Activated CD4-positive, alpha-beta T cell treated with anti-CD3 and anti-CD28 coated beads, Interleukin-2, amount 50 U/mL, for 24 hours (primary cell): Measurements from ENCODE around the gene TRIM5.
"Not testable (repeated sequence)": the region's sequence is repeated elsewhere in the genome, so short reads cannot be mapped to it uniquely, and the experiment has no call there.

ENCODE experiments used
- DNase-seq, 2 donors: peaks; one replicate each; pipeline ENCODE4 v3.0.0-alpha.2; 2020; ENCODE audit warnings: low read depth in 1 of 2, low spot score in 1 of 2

TRIM5 gene, protein sequence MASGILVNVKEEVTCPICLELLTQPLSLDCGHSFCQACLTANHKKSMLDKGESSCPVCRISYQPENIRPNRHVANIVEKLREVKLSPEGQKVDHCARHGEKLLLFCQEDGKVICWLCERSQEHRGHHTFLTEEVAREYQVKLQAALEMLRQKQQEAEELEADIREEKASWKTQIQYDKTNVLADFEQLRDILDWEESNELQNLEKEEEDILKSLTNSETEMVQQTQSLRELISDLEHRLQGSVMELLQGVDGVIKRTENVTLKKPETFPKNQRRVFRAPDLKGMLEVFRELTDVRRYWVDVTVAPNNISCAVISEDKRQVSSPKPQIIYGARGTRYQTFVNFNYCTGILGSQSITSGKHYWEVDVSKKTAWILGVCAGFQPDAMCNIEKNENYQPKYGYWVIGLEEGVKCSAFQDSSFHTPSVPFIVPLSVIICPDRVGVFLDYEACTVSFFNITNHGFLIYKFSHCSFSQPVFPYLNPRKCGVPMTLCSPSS

DNA sequence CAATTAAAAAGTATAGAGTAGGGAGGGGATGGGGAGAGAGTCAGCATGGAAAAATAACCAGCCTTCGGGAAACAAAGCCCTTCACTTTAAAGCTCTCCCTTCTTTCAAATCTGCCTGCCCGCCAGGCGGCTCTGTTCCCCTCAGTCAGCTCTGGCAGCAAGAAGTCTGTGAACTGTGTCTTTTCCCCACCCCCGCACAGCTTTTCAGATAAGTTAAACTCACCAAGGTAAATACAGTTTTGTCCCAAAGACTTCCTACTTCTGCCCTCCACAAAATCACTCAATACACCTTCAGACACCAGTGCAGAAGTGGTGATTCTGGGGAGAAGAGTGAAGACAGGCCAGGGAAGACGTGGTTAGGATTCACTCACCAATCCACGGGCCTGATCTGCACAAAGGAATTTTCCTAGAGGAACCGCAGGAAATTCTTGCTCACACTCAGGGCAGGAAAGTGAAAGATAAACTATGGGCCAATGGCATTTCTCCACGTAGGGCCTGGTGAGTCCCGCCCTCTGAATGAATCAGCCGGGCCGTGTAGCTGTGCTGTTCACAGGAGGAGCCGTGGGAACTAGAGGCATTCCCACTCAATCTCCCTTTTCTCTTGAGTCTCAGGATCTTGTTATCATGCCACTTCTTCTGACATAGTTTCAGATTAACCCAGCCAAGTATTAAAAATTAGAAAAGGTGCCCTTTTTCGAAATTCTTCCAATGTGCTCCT lies at the start of gene TRIM5:
Gene TRIM5 (minus strand): TSS at position 429 of the 717 bp plus-strand sequence. CDS start 4,897 bp downstream, outside the sequence.
- peak; percentile 53 to 85 for DNase-seq

DNA sequence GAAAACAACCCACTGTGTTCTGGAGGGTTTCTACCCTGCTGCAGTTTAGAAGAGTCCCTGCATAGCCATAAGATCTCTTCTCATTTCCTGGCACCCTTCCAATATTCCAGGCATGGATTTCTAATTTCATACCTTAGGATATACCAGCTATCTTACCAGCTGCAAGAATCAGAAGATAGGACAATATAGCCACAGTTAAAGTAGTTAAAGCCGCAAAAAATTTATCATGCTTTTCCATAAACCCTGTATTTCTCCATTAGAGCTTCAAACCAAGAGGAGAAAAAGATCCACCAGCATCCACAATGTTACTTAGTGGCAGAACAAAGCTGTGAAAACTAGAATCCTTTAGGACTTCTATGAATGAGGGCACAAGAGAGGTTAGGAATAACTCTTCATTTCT lies 42.8 kb upstream of the TRIM5 start:
- no peak for DNase-seq

DNA sequence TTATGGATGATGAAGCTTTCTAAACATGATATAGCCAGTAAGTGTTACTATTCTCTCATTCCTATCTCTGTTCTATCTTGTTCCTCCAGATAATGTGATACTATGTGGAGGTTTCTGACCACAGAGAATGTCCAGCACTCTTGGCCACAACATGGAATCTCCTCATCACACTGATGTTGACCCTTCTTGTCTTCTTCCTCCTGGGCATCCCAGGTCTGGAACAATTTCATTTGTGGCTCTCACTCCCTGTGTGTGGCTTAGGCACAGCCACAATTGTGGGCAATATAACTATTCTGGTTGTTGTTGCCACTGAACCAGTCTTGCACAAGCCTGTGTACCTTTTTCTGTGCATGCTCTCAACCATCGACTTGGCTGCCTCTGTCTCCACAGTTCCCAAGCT lies 41.5 kb upstream of the TRIM5 start:
- DNase-seq, result no peak

DNA sequence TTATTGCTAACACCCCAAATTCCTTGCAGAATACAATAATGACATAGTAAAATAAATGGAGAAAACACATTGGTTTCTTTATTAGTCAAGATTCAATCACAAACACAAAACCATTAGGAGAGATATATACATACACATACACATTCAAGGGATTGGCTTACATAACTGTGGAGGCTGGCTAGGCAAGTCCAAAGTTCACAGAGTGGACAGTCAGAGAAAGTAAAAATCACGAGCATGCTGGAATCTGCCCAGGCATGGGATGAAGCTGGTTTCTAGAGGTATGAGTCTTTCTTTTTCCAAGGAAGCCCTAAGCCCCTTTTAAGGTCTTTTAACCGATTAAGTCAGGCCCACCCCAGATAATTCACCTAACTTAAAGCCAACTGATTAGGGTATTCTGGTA lies 37.7 kb upstream of the TRIM5 start:
- no peak for DNase-seq

DNA sequence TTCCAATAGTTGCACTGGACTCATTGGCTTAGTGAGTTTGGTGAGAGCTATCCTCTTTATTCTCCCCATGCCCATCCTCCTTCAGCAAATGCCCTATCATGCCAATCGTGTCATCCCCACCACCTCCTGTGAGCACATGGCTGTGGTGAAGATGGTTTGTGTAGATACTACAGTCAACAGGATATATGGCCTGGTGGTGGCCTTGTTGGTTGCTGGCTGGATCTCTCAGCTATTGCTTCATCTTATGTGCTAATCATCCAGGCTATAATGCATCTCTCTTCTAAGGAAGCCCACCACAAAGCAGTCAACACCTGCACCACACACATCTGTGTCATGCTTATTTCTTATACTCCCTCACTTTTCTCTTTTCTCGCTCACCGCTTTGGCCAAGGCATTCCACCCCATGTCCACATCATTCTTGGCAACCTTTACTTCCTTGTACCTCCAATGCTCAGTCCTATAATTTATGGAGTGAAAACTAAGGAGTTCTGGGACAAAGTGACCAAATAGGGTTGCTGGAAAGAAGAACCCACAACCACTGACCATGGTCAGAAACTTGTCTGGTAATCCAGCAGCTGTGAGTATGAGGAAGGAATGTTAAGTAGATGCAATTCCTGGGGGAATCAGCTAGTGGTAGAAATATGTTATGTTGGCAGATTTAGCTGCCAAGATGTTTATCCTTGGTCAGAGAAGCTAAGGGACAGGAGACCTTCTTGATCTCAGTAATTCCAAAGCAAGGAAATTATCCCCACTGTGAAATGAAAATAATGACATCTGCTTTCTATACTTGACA lies 35.0 kb upstream of the TRIM5 start:
- DNase-seq, result no peak

DNA sequence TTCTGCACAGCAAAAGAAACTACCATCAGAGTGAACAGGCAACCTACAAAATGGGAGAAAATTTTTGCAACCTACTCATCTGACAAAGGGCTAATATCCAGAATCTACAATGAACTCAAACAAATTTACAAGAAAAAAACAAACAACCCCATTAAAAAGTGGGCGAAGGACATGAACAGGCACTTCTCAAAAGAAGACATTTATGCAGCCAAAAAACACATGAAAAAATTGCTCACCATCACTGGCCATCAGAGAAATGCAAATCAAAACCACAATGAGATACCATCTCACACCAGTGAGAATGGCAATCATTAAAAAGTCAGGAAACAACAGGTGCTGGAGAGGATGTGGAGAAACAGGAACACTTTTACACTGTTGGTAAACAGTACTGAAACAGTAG lies 31.6 kb upstream of the TRIM5 start:
- not testable (repeated sequence) for DNase-seq

DNA sequence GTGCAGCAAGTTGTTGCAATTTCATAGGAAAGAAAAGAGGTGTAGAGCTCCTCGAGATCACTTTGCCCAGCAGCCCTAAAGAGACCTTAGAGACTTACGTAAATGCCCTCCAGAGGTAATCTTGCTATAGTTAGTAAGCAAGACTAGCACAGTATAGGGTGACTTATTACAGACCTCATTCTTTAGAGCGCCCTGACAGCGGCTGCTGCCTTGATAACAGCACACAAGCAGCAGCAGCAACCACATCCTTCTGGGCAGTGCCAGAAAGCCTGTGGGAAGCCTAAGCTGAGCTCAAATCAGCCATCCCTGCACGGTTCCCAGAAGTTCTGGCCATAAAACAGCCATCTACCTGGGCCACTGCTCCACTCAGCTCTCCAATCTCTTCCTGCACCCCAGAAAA lies 28.8 kb upstream of the TRIM5 start:
- no peak for DNase-seq

DNA sequence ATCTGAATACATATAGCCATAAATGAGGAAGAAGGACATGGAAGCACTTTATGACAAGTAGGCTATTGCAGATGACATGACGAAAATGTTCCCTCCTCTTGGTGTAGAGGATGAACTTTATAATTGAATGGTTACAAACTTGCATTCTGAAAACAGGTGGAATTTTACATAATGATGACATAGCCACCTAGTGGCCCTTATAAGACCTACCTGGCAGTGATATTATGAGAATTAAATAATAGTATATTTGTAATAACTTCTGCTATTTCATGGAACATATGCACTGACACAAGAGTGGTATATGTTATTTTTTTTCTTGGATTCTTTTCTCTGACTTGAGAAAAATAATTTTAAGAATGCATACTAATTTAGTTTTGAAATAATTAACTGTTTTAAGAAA lies 27.6 kb upstream of the TRIM5 start:
- DNase-seq, result no peak

DNA sequence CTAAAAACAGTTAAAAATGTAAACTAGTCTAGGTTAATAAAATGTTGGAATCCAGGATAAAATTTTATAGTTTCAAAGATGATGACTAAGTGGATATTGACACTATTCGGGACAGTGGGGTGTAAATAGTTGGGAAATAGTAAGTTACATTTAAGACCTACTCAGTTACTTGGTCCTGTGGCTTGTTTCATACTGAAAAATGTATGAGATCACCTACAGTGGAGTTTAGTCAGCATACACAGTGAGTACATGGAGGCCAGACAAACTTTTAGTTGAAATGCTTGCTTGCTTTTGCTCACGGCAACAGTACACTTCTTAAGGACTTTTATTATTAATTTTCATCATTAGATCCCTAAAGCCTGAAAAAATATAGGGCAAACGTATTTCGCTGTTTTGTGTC lies 20.8 kb upstream of the TRIM5 start:
- DNase-seq, result no peak

DNA sequence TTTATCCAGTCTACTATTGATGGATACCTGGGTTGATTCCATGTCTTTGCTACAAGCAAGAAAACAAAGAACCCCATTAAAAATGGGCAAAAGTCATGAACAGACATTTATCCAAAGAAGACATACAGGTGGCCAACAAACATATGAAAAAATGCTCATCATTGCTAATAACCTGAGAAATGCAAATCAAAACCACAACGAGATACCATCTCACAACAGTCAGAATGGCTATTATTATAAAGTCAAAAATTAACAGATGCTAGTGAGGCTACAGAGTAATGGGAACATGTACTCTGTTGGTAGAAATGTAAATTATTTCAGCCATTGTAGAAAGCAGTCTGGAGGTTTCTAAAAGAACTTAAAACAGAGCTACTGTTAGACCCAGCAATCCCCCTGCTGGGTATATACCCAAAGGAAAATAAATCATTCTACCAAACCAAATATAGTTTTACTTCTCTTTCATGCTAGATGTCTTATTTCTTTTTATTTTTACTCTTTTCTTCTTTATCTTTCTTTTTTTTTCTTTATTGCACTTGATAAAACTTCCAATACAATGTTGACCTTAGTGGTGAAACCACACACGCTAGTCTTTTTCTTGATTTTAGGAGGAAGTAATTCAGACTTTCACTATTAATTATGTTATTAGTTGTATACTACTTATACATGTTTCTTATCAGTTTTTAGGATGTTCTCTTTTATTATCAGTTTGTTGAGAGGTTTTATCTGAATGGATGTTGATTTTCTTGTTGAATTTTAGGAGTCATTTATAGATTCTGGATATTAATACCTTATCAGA lies 19.1 kb upstream of the TRIM5 start:
- no peak for DNase-seq

DNA sequence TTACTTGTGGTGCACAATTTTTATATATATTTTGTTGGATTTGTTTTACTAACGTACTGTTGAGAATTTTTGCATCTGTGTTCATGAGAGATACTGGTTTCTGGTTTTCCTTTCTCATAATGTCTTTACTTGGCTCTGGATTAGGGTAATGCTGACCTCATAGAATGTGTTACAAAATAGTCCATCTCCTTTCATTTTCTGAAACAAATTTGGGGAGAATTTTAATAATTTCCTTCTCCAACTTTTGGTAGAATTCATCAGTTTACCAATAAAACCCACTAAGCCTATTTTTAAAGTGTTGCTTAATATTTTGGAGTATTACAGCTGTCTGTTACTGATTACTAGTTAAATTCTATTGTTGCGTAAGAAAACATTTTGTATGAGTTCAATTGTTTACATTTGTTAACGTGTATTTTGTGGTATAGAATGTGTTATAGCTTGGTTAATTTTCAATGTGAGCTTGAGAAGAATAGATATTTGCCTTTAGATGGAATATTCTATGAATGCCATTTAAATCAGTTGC lies 16.2 kb upstream of the TRIM5 start:
- DNase-seq, result no peak

DNA sequence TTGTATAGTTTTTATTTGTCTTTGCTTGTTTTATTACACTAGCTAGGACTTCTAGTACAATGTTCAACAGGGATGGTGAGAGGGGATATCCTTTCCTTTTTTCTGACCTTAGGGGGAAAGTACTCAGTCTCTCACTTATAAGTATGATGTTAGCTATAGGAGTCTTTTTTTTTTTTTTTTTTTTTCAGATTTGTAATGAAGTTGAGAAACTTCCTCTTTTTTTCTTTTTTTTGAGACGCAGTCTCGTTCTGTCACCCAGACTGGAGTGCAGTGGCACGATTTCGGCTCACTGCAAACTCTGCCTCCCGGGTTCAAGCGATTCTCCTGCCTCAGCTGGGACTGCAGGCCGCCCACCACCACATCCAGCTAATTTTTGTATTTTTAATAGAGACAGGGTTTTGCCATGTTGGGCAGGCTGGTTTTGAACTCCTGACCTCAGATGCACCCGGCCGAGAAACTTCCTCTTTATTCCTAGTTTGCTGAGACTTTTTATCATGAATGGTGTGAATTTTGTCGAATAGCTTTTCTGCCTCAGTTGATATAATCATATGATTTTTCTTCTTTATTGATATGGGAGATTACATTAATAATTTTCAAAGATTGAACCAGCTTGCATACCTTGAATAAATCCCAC lies 15.7 kb upstream of the TRIM5 start:
- DNase-seq, result no peak

DNA sequence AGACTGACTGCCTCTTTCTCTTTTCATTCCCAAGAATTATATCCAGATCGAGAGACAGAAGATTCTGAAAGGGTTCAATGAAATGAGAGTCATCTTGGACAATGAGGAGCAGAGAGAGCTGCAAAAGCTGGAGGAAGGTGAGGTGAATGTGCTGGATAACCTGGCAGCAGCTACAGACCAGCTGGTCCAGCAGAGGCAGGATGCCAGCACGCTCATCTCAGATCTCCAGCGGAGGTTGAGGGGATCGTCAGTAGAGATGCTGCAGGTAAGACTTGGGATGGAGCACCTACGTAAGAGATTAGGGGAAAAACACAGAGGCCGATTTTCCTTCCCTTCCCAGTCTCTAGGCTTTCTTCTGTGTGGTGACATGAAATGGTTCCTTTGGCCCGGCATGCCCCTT lies 13.4 kb upstream of the TRIM5 start:
- no peak for DNase-seq

DNA sequence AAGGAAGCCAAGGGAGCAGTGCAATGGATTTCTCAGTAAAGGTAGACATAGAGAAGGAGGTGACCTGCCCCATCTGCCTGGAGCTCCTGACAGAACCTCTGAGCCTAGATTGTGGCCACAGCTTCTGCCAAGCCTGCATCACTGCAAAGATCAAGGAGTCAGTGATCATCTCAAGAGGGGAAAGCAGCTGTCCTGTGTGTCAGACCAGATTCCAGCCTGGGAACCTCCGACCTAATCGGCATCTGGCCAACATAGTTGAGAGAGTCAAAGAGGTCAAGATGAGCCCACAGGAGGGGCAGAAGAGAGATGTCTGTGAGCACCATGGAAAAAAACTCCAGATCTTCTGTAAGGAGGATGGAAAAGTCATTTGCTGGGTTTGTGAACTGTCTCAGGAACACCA lies 11.3 kb upstream of the TRIM5 start:
- DNase-seq, result no peak

DNA sequence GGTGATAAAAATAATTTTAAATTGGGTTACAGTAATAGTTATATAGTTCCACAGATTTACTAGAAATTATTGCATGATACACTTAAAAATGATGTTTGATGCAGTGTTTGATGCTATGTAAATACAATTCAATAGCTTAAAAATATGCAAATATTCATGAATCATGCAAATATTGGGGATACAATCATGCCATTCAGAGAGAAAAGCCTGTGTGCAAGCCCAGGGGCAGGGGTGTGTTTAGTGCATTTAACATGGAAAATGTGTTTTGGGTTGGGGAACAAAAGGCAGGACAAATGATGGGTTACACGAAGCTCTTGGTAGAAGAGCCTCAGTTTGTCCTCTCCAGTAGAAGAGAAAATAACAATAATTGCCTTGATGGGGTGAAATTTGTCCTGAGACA lies 10.7 kb upstream of the TRIM5 start:
- DNase-seq, result no peak

DNA sequence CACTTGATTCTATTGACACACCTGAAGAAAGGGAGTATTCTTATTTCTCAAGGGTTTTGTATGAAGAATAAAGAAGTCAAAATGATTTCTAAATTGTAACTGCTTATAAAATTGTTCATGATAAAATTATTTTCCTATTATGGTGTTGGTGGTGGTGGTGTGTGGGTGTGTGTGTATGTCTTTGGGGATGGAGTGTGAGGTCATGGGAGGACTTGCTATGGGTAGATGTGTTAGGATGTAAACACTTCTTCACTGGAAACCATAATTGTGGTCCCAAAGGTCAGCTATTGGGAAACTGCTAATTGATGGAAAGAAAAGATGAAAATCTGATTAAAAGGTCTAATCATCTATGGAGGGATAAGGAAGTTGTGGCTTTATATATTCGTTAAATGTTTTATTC lies 9.8 kb upstream of the TRIM5 start:
- DNase-seq, result no peak

DNA sequence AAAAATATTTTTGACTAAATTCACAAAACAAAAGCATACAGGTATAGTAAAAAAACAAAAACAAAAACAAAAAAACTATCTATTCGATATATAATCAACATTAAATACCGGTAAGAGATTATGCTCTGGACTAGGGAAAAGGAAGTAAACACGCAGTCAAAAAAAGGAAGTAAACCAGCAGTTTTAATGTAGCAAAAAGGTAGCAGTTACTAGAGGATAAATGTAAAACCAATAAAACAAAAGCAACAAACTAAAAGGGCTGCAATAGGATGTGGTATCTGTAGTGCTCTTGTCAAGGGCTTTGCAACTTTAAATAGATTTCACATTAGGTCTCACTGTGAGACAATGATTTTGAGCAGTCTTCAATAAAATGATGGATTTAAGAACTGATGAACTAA lies 7.1 kb upstream of the TRIM5 start:
- DNase-seq, result no peak

DNA sequence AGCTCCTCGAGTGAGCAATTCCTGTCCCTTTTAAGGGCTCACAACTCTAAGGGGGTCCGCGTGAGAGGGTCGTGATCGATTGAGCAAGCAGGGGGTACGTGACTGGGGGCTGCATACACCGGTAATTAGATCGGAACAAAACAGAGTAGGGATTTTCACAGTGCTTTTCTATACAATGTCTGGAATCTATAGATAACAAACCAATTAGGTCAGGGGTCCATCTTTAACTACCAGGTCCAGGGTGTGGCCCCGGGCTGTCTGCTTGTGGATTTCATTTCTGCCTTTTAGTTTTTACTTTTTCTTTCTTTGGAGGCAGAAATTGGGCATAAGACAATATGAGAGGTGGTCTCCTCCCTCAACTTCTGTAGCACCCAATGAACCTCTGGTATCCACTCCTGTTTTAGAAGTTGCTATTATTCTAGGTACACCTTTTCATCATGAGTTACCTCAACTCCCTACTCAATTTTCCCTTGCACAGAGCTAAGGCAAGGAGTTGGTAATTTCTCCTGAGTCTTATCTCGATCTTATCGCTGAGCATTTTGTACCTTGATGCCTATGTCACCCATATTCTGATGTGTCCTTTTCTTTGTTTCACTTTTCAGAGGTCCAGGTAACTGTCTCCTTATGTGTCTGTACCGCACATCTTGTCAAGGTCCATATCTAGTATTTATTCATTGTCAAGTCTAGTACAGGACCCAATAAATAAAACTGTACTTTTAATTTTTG lies 6.5 kb upstream of the TRIM5 start:
- DNase-seq, result not testable (repeated sequence)

DNA sequence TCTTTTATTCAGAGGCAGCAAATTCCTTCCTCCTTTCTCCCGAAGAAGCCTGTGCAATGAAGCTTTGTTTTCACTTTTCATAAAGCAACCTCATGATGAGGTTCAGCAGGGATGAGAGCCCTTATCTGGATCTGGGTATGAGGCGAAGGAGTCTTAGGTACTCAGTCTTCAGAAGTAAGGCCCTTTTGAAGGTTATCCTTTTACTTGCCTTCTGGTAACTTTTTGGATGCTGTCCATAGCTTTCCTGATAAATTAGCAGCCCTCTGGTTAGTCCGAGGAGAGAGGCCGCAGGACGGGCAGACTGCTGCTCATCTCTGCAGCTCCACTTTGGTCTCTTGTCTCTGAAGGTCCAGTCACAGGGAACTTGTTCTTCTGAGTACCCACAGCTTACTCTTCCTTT lies 5.9 kb upstream of the TRIM5 start:
- no peak for DNase-seq

DNA sequence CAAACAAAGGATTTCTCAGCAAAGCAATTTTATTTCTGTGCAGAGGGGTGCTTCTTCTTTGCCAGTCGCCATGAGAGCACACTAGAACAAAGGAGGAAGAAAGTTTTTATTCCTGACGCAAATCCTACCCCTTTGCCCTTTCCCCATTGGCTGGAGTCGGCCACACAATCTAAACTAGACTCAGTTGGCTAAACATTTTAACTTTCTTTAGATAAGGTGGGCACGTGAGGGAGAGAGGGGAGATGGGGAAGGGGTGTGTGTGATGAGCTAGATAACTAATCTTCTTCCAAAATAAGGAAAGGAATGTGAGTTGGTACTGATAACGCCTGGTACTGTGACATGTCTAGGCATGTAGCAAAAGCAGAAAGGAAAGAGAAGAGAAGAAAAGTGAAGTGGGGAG lies 5.3 kb upstream of the TRIM5 start:
- no peak for DNase-seq
